Measurements from ENCODE around the gene KCNJ12. TPM values are rescaled to one million over a fixed set of nuclear protein-coding genes. Genes with fewer than 3 reads are reported as not detected.

KCNJ12 gene
- polyA plus RNA-seq, 2 of the 4 experiments (the other 2 are of a cell fraction), result 0.34 to 0.44 TPM

GRCh38 chr17:21392266-21392665 lies 16.1 kb downstream of the KCNJ12 start:
- POLR2A ChIA-PET, result no interaction called here
- DNase-seq (ENCODE audit: low read depth in 1 of 2, low spot score in 1 of 2) (no peak), FAIRE-seq (no peak), ATAC-seq (no peak)
- no peak overlapping the region for H3K4me3 ChIP-seq
- H3K4me2 ChIP-seq, result no peak overlapping the region
- CTCF ChIA-PET, result interaction anchor here (1.2 to 1.4 kb wide), 3 partner anchors 9 to 112 kb away, joined by 3 to 5 read pairs (median 3); no protein-coding TSS in a partner anchor
- H3K27ac ChIP-seq, result no peak overlapping the region
- WGBS (ENCODE audit: missing lambda C conversion rate), result 71% methylated on average over 6 of the region's 7 CpGs
- peaks cover 3% of the 10 kb centered on the region; the same call in 2 of the 3 replicates for H3K4me1 ChIP-seq
- no peaks in the 10 kb centered on the region for H3K9me3 ChIP-seq
- TF ChIP-seq EHF (CRISPR knock-in tag; IDR thresholded peaks at IDR 0.05) (no peak), FOSL2 (IDR thresholded peaks at IDR 0.05) (no peak), FOSL2 (CRISPR knock-in tag; IDR thresholded peaks at IDR 0.05) (no peak), MAFK (IDR thresholded peaks at IDR 0.05; ENCODE audit: partially characterized antibody) (no peak), FOSB (CRISPR knock-in tag; IDR thresholded peaks at IDR 0.05) (no peak), HOXB13 (CRISPR knock-in tag; IDR thresholded peaks at IDR 0.05; ENCODE audit: low read depth) (no peak), EHMT2 (IDR thresholded peaks at IDR 0.05; ENCODE audit: low read depth) (no peak), RCOR1 (IDR thresholded peaks at IDR 0.05; ENCODE audit: low read depth, low read length) (no peak)

- ChIA-PET POLR2A (interaction anchor here (1.0 kb wide), 1 partner anchor 114 kb away, joined by 3 read pairs; no protein-coding TSS in a partner anchor), CTCF (interaction anchor here (0.7 to 1.6 kb wide), 2 partner anchors 82 to 114 kb away, joined by 3 to 5 read pairs; no protein-coding TSS in a partner anchor)
- Histone ChIP-seq H3K27ac (peak overlapping the region; percentile 34 to 40; a peak in 5 of 6 replicates), H3K4me2 (no peak overlapping the region), H3K4me1 (no peaks in the 10 kb centered on the region; the same call in 1 of the 3 replicates), H3K4me3 (no peak overlapping the region), H3K9me3 (no peaks in the 10 kb centered on the region)
- 0% methylated on average over 2 of the region's 2 CpGs for WGBS (ENCODE audit: missing lambda C conversion rate)
- peak; percentile 73 for FAIRE-seq
- TF ChIP-seq, protein P1, sequence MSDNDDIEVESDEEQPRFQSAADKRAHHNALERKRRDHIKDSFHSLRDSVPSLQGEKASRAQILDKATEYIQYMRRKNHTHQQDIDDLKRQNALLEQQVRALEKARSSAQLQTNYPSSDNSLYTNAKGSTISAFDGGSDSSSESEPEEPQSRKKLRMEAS (IDR thresholded peaks at IDR 0.05), result peak; percentile 13; the same call in 1 of the 2 replicates
- TF ChIP-seq JUNB (IDR thresholded peaks at IDR 0.05), result 0 out of 2 replicates have a peak, but pooled peaks have one; percentile 17
- peak in 1 of 2 experiments; percentile 69; a peak in 2 of 4 replicates for TF ChIP-seq CEBPB (IDR thresholded peaks at IDR 0.05)
- no peak for TF ChIP-seq ELK1 (IDR thresholded peaks at IDR 0.05; ENCODE audit: low read depth, low read length)
- no peak for TF ChIP-seq FOSL2 (IDR thresholded peaks at IDR 0.05)
- TF ChIP-seq FOSL2 (CRISPR knock-in tag; IDR thresholded peaks at IDR 0.05), result peak; percentile 67
- DNase-seq (ENCODE audit: low read depth in 1 of 2, low spot score in 1 of 2), result peak; percentile 56 to 73
- peak; percentile 78 to 80 for ATAC-seq
Measured at GRCh38 chr17:21394265-21394664, 18.1 kb downstream of the KCNJ12 start.

GRCh38 chr17:21395764-21396163 lies 19.6 kb downstream of the KCNJ12 start:
- POLR2A ChIA-PET, result interaction anchor here (0.6 kb wide), 1 partner anchor 34 kb away, joined by 3 read pairs; no protein-coding TSS in a partner anchor
- Histone ChIP-seq H3K4me3 (no peak overlapping the region), H3K4me1 (no peaks in the 10 kb centered on the region; the same call in 1 of the 3 replicates), H3K9me3 (no peaks in the 10 kb centered on the region), H3K4me2 (no peak overlapping the region), H3K27ac (peak overlapping the region; percentile 31 to 72; a peak in 4 of 6 replicates)
- no peak for ATAC-seq
- no peak for FAIRE-seq
- no peak for TF ChIP-seq TP53 (CRISPR knock-in tag; IDR thresholded peaks at IDR 0.05)
- no peak for TF ChIP-seq GATA3 (IDR thresholded peaks at IDR 0.05; ENCODE audit: borderline replicate concordance)
- TF ChIP-seq JUN (IDR thresholded peaks at IDR 0.05), result no peak
- no peak for TF ChIP-seq FOSB (CRISPR knock-in tag; IDR thresholded peaks at IDR 0.05)
- TF ChIP-seq HOXA7 (CRISPR knock-in tag; IDR thresholded peaks at IDR 0.05), result no peak
- no peak for TF ChIP-seq ZNF302 (CRISPR knock-in tag; IDR thresholded peaks at IDR 0.05)
- no peak for TF ChIP-seq RNF2 (IDR thresholded peaks at IDR 0.05; ENCODE audit: borderline replicate concordance, low read depth)
- no peak for TF ChIP-seq MAFK (IDR thresholded peaks at IDR 0.05; ENCODE audit: partially characterized antibody)
- no peak for TF ChIP-seq RFX5 (IDR thresholded peaks at IDR 0.05)
- TF ChIP-seq POLR2A (IDR thresholded peaks at IDR 0.05; ENCODE audit: low read length), result no peak
- TF ChIP-seq CHD2 (IDR thresholded peaks at IDR 0.05; ENCODE audit: low read length, partially characterized antibody), result no peak
- no peak for TF ChIP-seq HEYL (CRISPR knock-in tag; IDR thresholded peaks at IDR 0.05)
- TF ChIP-seq, protein P1 (IDR thresholded peaks at IDR 0.05), result no peak
- TF ChIP-seq, protein P2, sequence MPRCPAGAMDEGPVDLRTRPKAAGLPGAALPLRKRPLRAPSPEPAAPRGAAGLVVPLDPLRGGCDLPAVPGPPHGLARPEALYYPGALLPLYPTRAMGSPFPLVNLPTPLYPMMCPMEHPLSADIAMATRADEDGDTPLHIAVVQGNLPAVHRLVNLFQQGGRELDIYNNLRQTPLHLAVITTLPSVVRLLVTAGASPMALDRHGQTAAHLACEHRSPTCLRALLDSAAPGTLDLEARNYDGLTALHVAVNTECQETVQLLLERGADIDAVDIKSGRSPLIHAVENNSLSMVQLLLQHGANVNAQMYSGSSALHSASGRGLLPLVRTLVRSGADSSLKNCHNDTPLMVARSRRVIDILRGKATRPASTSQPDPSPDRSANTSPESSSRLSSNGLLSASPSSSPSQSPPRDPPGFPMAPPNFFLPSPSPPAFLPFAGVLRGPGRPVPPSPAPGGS (IDR thresholded peaks at IDR 0.05), result no peak
- CTCF ChIA-PET, result interaction anchor here (1.6 to 2.0 kb wide), 2 partner anchors 116 kb away, joined by 5 read pairs; no protein-coding TSS in a partner anchor
- 88% methylated on average over 1 of the region's 5 CpGs for WGBS (ENCODE audit: missing lambda C conversion rate)
- DNase-seq (ENCODE audit: low read depth in 1 of 2, low spot score in 1 of 2), result no peak

Data from A549 (cell line).